Measurements from ENCODE around the gene PIGV.

GRCh38 chr1:26831059-26831458 lies 43.3 kb downstream of the PIGV start:
- TF ChIP-seq, protein P1, sequence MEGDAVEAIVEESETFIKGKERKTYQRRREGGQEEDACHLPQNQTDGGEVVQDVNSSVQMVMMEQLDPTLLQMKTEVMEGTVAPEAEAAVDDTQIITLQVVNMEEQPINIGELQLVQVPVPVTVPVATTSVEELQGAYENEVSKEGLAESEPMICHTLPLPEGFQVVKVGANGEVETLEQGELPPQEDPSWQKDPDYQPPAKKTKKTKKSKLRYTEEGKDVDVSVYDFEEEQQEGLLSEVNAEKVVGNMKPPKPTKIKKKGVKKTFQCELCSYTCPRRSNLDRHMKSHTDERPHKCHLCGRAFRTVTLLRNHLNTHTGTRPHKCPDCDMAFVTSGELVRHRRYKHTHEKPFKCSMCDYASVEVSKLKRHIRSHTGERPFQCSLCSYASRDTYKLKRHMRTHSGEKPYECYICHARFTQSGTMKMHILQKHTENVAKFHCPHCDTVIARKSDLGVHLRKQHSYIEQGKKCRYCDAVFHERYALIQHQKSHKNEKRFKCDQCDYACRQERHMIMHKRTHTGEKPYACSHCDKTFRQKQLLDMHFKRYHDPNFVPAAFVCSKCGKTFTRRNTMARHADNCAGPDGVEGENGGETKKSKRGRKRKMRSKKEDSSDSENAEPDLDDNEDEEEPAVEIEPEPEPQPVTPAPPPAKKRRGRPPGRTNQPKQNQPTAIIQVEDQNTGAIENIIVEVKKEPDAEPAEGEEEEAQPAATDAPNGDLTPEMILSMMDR (IDR thresholded peaks at IDR 0.05; ENCODE audit: low read depth, low read length) = no peak
- TF ChIP-seq MYC (IDR thresholded peaks at IDR 0.05; ENCODE audit: low read depth, low read length) = no peak
